Common myeloid progenitor, CD34-positive (primary cell): ENCODE measurements around the gene HDLBP.

Source experiments
- CTCF ChIA-PET: fragments of 350-600 bp; sonication (Branson Sonifier 250); formaldehyde crosslinking; loops from one replicate; lab custom pipeline; 2021; ENCODE audit warnings: antibody characterized with exemption; lab: Charles Lee
- POLR2A ChIA-PET: fragments of 350-600 bp; sonication (Branson Sonifier 250); formaldehyde crosslinking; loops from one replicate; lab custom pipeline; 2021; ENCODE audit warnings: antibody characterized with exemption; lab: Charles Lee
- DNase-seq, 3 donors: peaks; one replicate each; pipeline versions ENCODE4 v3.0.0 to v3.0.0-alpha.2; 2013
- H3K27ac ChIP-seq, 2 experiments: 1 replicate in 1 of 2; 2 replicates in 1 of 2; pipeline ENCODE4 v1.7.0; 2013; ENCODE audit warnings: inconsistent platforms in 2 of 2, low read length in 2 of 2, mild to moderate bottlenecking in 2 of 2, low read depth in 1 of 2, moderate library complexity in 1 of 2; ENCODE audit not compliant: severe bottlenecking in 2 of 2, insufficient read depth in 1 of 2, poor library complexity in 1 of 2
- H3K27me3 ChIP-seq, 5 experiments: replicated peaks in 2 of 5; 1 replicate in 3 of 5; 2 replicates in 2 of 5; pipeline versions ENCODE4 v1.6.1 to v1.7.0; 2013; ENCODE audit warnings: low read length in 4 of 5, mild to moderate bottlenecking in 2 of 5, moderate library complexity in 2 of 5, inconsistent platforms in 1 of 5; ENCODE audit not compliant: insufficient read depth in 5 of 5, control insufficient read depth in 4 of 5
- H3K36me3 ChIP-seq, 4 experiments: 1 replicate in 2 of 4; 2 replicates in 2 of 4; pipeline versions ENCODE4 v1.6.1 to v1.7.0; 2013; ENCODE audit warnings: low read length in 3 of 4, control low read depth in 1 of 4, mild to moderate bottlenecking in 1 of 4; ENCODE audit not compliant: control insufficient read depth in 4 of 4, insufficient read depth in 4 of 4
- H3K4me1 ChIP-seq, 4 experiments: 1 replicate in 3 of 4; 2 replicates in 1 of 4; pipeline versions ENCODE4 v1.6.1 to v1.7.1; 2013; ENCODE audit warnings: low read length in 3 of 4, mild to moderate bottlenecking in 3 of 4, control low read depth in 1 of 4, inconsistent platforms in 1 of 4, moderate library complexity in 1 of 4; ENCODE audit not compliant: control insufficient read depth in 4 of 4, insufficient read depth in 4 of 4; ENCODE audit errors: control extremely low read depth in 1 of 4
- H3K4me3 ChIP-seq, 7 experiments: 1 replicate in 4 of 7; 2 replicates in 3 of 7; pipeline versions ENCODE4 v1.5.1 to v1.7.0; 2013; ENCODE audit warnings: mild to moderate bottlenecking in 7 of 7, low read length in 6 of 7, moderate library complexity in 6 of 7, inconsistent platforms in 2 of 7, low read depth in 2 of 7, control low read depth in 1 of 7; ENCODE audit not compliant: insufficient read depth in 4 of 7, control insufficient read depth in 1 of 7; ENCODE audit errors: extremely low read depth in 1 of 7
- H3K9me3 ChIP-seq, 5 experiments: 1 replicate in 4 of 5; 2 replicates in 1 of 5; pipeline versions ENCODE4 v1.6.1 to v1.7.1; 2013; ENCODE audit warnings: low read length in 4 of 5, mild to moderate bottlenecking in 2 of 5, inconsistent platforms in 1 of 5, low read depth in 1 of 5, moderate library complexity in 1 of 5; ENCODE audit not compliant: control insufficient read depth in 4 of 5, insufficient read depth in 2 of 5; ENCODE audit errors: control extremely low read depth in 1 of 5
- WGBS: methylation state at CpG from one replicate; pipeline ENCODE4 v1.1.5; 2013; ENCODE audit not compliant: insufficient coverage; 5-methylcytosine and 5-hydroxymethylcytosine counted together

The HDLBP gene

DNA sequence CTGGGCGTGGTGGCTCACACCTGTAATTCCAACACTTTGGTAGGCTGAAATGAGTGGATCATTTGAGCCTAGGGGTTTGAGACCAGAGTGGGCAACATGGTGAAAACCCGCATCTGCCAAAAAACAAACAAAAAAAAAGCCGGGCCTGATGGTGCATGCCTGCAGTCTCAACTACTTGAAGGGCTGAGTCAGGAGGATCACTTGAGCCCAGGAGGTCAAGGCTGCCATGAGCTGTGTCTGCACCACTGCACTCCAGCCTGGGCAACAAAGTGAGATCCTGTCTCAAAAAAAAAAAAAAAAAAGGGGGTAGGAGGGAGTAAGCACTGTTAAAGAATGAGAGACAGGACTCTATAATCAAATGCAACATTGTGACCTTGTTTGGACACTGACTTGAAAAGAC lies 54.6 kb downstream of the HDLBP start:
- H3K27ac ChIP-seq: no peak overlapping the region
- WGBS: 97% methylated on average over 3 of the region's 3 CpGs
- CTCF ChIA-PET: no interaction called here
- H3K27me3 ChIP-seq: no peaks in the 10 kb centered on the region
- H3K4me1 ChIP-seq: no peaks in the 10 kb centered on the region
- no peak for DNase-seq
- H3K9me3 ChIP-seq: no peaks in the 10 kb centered on the region
- H3K36me3 ChIP-seq: peaks cover 17 to 83% (median 71%) of the 10 kb centered on the region in 4 experiments
- no peak overlapping the region for H3K4me3 ChIP-seq
- POLR2A ChIA-PET: interaction anchor here (0.6 kb wide), 1 partner anchor 24 kb away, joined by 4 read pairs; no protein-coding TSS in a partner anchor

DNA sequence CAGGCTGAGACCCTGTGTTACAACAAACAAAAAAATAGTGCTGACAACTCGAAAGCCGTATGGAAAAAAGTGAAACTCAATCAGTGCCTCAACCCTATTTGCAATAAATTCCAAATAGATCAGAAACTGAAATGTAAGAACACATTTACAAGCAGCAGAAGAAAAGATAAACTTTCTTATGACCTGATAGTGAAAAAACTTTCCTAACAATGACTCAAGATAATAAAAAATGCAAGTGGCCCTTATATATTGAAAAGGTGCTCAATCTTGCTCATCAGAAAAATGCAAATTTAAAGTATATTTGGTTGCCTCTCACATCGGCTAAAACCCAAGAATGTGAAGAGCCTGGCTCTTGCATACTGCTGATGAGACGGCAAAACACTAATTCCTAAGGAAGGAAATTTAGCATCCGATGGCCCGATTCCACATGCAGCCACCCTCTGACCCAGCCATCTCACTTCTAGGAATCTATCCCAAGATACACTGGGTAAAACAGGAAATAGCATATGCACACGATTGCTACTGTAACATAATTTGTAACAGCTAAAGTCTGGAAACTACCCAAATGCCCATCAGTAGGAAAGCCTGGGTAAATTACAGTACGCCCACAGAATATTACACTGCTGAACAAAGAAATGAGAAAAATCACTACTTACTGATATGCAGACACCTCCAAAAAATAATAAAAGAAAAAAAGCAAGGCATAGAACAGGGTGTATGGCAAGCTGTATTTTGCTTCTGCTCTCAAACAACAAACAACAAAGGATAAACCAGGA lies 56.8 kb downstream of the HDLBP start:
- no peak overlapping the region for H3K4me3 ChIP-seq
- WGBS: 78% methylated on average over 3 of the region's 8 CpGs
- no peak for DNase-seq
- no peaks in the 10 kb centered on the region for H3K4me1 ChIP-seq
- H3K9me3 ChIP-seq: no peaks in the 10 kb centered on the region
- H3K27me3 ChIP-seq: no peaks in the 10 kb centered on the region
- H3K36me3 ChIP-seq: peaks cover 26 to 86% (median 71%) of the 10 kb centered on the region in 4 experiments
- CTCF ChIA-PET: interaction anchor here (1.1 kb wide), 1 partner anchor 8 kb away, joined by 3 read pairs; no protein-coding TSS in a partner anchor
- POLR2A ChIA-PET: no interaction called here
- H3K27ac ChIP-seq: no peak overlapping the region

DNA sequence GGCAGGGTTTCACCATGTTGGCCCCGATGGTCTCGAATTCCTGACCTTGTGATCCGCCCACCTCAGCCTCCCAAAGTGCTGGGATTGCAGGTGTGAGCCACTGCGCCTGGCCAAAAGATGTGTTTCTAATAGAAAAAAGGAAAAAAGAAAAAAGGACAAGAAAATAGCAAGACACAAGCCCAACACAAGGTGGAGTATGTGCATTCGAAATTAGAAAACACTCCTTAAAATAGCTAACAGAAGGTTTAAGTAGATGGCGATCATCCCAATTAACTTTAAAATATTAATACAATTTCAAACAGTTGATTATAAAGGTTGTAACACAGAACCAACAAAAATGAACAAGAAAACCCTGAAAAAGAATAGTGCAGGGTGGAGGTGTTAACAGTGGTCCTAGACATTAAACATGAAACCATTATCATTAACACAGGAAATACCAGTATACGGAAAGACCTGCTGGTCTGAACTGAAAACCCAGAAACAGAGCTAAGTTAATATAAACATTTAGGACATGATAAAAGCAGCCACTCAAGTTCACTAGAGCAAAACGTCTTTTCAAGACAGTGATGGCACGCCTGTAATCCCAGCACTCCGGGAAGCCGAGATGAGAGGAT lies 57.9 kb downstream of the HDLBP start:
- no peak overlapping the region for H3K27ac ChIP-seq
- POLR2A ChIA-PET: no interaction called here
- 97% methylated on average over 8 of the region's 11 CpGs for WGBS
- no peaks in the 10 kb centered on the region for H3K4me1 ChIP-seq
- H3K27me3 ChIP-seq: no peaks in the 10 kb centered on the region
- H3K4me3 ChIP-seq: no peak overlapping the region
- CTCF ChIA-PET: interaction anchor here (1.0 to 1.5 kb wide), 6 partner anchors 9 to 402 kb away, joined by 3 to 5 read pairs (median 4); no protein-coding TSS in a partner anchor
- H3K9me3 ChIP-seq: no peaks in the 10 kb centered on the region
- peaks cover 29 to 86% (median 72%) of the 10 kb centered on the region in 4 experiments for H3K36me3 ChIP-seq
- peak in 2 of 3 donors; percentile 39 to 44 for DNase-seq

DNA sequence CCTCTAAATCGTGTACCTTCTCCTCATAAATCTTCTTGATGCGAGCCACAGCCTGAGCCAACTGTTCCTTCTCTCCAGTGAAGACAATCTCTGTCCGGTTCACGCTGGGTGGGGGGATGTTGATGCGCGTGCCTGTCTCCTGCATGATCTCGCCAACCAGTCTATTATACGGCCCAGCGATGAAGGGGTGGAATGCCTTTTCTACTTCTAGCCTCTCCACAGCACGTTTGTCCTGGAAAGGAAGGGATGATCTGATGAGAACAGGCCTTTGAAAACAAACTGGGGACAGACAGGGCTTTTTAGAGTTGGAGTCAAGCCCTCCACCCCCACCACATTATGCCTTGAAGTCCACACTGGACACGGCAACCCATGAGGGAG lies 59.3 kb downstream of the HDLBP start:
- H3K9me3 ChIP-seq: no peaks in the 10 kb centered on the region
- H3K36me3 ChIP-seq: peaks cover 25 to 86% (median 69%) of the 10 kb centered on the region in 4 experiments
- no peaks in the 10 kb centered on the region for H3K27me3 ChIP-seq
- ChIA-PET CTCF (no interaction called here), POLR2A (no interaction called here)
- 97% methylated on average over 11 of the region's 11 CpGs for WGBS
- no peak overlapping the region for H3K4me3 ChIP-seq
- DNase-seq: no peak
- no peaks in the 10 kb centered on the region for H3K4me1 ChIP-seq
- no peak overlapping the region for H3K27ac ChIP-seq

DNA sequence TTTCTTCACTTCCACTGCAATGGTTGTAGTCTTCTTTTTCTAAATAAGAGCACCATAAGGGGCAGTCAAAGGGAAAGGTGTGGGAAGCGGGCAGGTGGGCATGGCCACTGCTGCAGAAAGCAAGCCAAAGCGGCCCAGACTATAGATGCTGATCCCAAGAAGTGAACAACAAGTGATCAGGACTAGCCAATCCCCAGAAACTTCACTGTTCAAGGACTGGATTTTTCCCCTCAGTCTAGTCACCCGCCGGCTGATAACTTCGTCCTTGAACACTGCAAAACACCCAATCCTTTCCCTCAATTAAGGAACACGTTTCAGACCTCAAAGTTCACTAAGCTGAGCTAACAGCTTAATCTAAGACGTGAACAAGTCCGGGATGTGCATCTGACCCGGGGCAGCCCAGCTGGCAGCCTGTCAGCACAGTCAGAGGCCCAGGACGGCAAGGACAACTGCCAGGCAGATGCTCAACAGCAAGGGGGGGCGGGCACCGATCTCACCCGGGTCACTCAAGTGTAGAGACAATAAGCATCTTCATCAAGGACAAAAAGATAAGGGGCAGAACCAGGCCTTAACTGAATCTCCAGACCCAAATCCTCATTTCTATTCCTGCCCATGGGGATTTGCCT lies 59.8 kb downstream of the HDLBP start:
- no peak for DNase-seq
- CTCF ChIA-PET: no interaction called here
- POLR2A ChIA-PET: no interaction called here
- H3K4me3 ChIP-seq: no peak overlapping the region
- WGBS: 99% methylated on average over 10 of the region's 13 CpGs
- no peak overlapping the region for H3K27ac ChIP-seq
- H3K4me1 ChIP-seq: no peaks in the 10 kb centered on the region
- H3K9me3 ChIP-seq: no peaks in the 10 kb centered on the region
- H3K36me3 ChIP-seq: peaks cover 25 to 86% (median 69%) of the 10 kb centered on the region in 4 experiments
- no peaks in the 10 kb centered on the region for H3K27me3 ChIP-seq

DNA sequence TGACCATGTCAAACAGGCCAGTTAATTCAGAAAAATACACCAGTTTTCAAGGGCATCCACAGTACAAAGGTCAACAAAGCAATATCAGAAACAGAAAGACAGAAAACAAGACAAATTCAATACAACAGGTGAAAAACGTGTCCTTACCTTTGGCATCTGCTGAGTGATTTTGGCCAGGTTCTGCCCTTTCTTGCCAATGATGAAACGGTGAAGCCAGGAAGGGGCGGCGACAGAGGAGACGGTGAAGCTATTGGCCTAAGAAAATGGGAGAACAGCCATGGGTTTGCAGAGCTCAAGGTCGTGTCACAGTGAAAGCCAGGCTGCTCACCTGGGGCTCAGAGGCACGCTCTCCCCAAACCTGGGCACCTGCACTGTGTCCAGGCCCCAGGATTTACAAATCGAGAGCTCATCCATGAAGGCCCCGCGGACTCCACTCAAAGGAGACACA lies 60.5 kb downstream of the HDLBP start:
- no peaks in the 10 kb centered on the region for H3K27me3 ChIP-seq
- no peak overlapping the region for H3K4me3 ChIP-seq
- WGBS: 97% methylated on average over 10 of the region's 10 CpGs
- ChIA-PET CTCF (no interaction called here), POLR2A (no interaction called here)
- no peaks in the 10 kb centered on the region for H3K9me3 ChIP-seq
- no peak for DNase-seq
- peaks cover 24 to 87% (median 70%) of the 10 kb centered on the region in 4 experiments for H3K36me3 ChIP-seq
- no peaks in the 10 kb centered on the region for H3K4me1 ChIP-seq
- no peak overlapping the region for H3K27ac ChIP-seq
